Measurements from ENCODE around the gene CCDC146.

CCDC146 gene

DNA sequence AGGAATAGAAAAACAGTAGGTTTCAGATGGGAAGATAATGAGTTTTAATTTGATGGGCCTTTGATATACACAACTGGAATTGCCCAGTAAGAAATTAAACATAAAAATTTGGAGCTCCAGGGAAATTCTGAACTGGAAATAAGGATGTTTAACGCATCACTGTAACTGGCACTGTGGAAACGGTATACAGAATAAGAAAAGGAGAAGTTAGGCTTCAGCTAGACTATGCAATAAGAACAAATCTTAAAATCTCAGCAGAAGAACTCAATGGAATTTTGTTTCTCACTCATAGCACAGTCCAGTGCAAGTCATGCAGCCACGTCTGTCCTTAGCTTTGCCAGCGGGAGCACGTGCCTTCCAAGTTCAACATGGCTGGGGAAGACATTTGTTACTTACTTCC is 130.1 kb downstream of the CCDC146 start:
- no peak for DNase-seq

DNA sequence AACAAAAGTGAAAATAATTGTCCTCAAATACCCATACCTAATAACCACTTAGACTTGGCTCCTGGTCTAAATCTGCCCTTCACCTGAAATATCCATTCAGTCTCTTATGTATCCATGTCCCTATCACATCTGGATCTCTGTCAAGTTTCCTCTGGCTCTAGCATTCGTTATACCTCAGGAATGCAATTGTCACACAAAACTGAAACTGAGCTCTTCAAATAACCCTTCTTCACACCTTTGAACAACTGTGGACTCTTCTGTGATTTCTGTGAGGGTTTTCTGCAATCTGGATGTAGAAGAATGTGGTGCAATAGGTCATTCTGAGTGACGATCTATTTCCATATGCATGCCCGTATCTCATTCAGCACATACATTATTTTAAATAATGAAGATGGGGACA is 130.7 kb downstream of the CCDC146 start:
- DNase-seq = no peak

DNA sequence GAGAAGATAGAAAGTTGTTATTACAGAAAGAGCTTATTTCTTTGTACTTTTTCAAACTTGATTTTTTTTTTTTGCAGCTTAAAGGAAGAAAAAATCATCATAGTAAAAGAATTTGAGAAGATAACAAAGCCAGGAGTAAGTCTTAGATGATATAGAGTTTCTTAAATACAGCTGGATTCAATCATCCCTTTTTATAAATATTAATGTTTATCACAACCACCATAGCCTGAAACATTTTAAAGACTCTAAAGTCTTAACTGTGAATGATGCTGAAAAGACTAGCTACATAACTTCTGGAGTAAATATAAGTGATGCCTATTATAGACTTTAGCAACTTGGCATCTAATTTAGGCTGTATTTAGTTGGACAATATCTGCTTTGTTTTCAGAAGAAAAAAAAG is 132.0 kb downstream of the CCDC146 start:
- DNase-seq = no peak

DNA sequence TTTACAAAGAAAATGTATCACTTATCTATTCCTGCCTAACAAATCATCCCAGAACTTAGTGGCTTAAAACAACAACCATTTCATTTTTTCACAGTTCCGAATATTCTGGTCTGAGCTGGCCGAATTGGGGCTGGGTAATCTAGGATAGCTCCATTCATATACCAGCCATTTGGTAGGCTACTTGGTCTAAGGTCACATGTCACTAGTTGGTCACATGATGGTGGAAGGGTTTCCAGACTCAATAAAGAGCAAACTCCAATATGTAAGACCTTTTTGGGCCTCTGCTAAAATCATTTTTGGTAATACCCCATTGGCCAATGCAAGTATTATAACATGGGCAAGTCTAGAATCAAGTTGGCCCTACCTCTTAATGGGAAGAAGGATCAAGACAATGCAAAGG is 132.5 kb downstream of the CCDC146 start:
- no peak for DNase-seq

DNA sequence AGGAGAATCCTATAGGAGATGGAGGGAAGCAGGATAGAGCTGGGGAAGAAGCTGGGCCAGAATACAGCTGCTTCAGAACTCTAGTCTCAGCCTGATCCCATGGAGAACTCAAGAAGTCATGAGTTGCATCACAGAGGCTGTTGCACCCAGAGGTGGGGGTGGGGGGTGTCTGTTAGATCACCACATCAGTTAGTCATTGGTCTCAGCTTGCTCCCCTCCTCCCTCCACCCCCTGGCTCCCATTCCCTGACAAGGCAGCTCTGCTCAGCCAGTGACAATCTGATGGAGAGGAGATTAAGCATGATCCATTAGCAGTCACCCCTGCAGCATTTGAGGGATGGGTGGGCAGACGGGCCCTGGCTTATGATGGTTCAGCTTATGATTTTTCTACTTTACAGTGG is 135.6 kb downstream of the CCDC146 start:
- DNase-seq = peak; percentile 63

DNA sequence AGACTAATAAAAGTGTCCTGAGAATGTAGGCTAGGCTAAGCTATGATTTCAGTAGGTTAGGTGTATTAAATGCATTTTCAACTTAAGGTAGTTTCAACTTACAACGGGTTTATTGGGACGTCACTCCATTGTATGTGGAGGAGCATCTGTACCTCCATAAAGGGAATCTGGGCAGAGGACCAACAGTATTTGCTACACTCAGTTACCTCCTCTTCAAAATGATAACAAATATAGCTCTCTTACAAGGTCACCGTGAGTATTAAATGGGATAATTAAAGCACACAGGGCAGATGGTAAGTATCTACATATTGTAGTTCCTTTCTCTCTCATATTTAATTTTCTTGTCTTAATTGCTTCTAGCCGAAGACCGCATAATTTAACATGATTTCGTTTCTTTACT is 136.2 kb downstream of the CCDC146 start:
- DNase-seq = no peak

DNA sequence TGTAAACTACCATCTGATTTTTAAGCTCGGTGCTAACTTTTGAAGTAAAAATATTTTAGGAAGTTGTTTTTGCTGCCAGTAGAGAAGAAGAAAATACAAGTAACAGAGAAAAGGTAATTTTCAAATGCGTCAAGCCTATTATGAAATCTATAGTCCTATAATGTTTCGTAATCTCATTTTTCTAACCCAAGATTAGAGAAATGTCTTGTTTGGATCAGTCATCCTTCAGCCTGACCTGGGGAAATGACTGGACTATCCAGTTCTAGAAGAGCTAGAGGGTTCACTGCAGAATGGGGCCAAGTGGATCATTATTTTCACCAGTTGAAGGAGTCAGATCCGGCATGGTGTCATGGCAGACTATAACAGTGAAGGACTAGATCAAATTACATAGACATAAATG is 139.9 kb downstream of the CCDC146 start:
- DNase-seq = no peak

DNA sequence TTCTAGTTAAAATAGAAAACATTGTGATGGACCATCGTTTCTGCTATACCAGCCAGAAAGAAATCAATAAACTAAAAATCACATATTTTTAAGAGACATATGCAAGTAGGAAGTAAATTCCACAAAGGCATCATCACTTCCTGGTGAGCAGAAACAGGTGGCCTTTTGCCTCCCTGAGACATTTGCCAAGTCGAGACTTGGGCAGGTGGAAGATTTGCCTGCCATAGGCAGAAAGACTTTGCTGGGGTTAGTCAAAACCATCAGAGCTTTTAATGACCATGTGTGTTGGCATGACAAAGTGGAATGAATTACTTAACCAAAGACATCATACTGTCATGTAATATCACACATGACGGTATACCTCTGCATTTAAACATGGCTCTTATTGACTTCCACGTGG is 143.3 kb downstream of the CCDC146 start:
- no peak for DNase-seq

DNA sequence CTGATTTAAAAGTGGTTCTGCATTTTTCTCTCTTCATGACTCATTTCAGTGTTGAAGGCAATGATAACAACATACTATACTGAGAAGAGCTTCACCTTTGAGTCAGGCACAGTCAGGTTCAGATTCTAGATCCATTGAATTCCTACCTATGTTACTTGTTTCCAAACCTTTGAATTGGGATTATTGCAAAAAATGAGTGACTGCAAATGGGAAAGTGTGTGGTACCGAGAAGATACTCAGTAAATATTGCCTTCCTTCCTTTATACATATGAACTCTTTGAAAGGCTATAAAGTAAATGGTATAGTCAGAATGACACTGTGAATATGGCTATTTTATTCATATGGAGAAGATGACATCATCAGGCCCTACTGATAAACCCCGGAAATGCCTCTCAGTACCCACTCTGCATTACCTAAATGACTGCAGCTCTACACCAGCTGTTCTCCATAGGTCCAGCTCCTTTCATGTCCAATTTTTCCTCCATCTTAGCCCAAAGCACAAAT is 143.9 kb downstream of the CCDC146 start:
- no peak for DNase-seq

DNA sequence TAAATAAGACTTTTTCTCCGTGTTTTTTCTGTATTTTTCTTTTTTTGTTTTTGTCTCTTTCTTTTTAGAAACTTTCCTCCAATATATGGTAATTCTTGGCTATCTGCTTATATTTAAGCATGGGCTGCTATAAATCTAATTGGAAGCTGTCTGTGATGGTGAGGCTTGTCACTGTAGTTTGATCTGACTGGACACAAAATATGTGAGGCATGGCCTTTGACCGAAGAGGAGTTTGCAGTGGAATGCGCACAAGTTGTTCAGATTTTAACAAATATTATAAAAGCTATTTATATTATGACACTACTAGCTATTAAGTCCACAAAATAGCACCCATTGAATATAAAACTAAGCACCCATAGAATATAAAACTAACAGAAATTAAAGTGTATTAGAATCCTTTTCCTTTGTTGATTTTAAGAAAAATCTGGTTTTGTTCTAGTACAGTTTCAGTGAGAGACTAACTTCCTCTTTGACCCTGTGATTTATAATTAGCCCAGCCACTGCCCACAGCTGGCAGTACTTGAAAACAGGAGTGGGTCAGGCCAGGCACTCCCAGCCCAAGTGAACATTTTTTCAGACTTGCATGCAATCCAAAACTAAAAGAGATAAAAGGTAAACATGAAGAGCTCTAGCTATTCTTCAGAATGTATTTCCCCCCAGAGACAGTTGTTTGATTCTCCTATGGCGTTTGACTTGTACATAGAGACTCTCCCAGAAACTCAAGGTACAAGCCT is 147.1 kb downstream of the CCDC146 start:
- no peak for DNase-seq

DNA sequence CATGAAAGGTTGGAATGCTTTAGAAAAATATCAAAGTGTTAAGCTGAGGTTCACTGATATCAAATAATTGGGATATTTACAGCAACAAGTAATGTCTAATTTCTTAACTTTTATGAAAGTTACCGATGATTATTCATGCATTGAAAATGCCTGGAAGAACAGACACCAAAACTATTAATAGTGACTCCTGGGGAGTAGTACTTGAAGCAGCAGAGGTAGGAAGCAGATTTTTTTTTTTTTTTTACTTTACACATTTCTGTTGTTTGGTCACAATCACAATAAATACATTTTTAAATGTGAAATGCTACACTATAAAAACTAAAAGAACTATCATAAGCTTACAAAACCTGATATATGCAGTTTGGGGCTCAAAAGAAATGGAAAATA is 147.7 kb downstream of the CCDC146 start:
- no peak for DNase-seq

DNA sequence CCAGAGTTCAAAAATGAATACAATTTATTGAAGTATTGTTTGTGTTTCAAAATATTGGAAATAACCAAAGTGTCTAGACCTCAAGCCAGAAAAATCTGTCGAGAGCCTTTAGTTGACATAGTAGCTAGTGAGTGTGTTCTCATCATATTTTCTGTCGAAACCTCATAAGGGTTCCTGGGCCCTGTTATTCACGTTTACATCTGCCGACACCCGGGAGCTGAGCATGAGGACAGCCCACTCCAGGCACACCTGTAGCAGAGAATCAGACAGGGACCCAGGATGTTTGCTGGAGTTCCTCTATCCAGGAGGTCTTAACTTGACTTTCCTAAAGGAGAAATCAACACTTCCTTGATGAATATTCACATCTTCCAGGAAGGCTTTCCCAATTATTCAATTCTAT is 149.4 kb downstream of the CCDC146 start:
- no peak for DNase-seq

DNA sequence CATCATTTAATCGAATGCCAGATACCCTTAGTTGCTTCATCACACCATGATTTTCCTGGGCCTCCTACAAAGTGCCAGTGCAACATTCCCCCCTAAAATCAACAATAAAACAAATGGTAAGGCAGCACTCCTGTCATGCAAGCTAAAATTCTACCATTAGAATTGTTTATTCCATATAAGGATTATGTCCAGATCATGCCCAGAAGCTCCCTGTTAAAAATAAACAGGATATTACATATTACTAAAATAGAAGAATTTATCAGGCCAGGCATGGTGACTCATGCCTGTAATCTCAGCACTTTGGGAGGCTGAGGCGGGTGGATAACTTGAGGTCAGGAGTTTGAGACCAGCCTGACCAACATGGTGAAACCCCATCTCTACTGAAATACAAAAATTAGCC is 153.2 kb downstream of the CCDC146 start:
- peak; percentile 35 for DNase-seq

DNA sequence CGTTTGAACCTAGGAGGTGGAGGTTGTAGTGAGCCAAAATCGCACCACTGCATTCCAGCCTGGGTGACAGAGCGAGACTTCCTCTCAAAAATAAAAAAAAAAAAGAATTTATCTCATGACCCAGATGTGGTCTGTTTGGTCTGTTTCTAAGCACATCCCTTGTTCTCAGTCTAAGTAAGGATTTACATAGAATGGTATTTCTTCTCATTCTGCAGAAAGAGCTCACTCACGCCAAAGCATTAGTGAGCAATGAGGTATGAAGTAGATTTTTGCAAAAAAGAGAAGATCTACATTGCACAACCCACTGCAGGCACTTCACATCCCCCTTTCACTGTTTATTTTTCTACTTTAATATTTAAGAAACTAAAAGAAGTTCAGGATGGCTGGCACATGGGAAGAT is 153.7 kb downstream of the CCDC146 start:
- DNase-seq = no peak

DNA sequence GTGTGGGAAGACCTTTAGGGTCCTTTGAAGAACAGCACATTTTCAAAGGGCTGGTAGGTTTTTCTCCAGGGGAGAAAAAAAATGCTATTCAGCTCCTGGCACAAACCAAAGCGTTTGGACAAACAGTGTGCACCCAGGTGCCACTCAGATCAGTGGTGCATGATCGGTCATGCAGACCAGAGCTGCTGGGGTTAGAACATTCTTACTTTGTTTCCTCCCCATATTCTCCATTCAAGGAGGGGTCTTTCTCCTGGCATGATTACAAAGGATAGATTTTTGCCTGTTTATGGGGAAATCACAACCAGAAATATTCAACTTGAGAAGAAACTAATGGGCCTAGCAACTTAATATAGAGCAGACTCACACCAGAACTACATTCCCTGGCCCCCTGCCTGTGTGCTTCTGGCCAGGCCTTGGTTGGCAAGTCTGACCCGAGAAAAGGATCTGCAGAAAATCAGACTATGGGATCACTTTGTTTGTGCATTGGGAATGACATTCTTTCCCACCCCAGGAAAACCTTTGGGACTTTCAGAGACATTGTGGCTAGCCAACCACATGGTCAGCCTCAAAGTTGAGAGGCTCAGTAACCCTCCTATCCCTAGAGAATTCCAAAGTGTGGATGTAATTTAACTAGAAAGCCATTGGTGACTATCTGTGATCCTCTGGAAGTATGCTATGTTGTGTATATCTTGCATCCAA is 159.5 kb downstream of the CCDC146 start:
- no peak for DNase-seq

DNA sequence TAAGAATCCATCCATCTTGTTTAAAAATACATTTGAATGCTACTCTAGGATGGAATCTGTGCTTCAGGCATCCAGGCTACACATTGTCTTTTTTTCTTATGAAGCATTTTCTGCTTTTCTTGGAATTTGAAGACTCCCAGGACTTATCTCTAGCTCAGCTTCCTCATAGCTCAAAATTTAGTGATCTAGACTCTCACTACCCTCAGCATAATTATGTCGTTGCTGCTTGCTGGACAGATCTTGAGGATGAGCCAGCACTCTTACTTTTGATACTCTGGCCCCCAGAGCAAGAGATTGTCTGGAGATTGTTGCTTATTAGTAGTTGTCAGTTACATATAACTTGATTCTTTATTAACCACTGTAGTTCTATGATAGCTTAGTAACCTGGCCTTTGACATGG is 160.5 kb downstream of the CCDC146 start:
- no peak for DNase-seq

DNA sequence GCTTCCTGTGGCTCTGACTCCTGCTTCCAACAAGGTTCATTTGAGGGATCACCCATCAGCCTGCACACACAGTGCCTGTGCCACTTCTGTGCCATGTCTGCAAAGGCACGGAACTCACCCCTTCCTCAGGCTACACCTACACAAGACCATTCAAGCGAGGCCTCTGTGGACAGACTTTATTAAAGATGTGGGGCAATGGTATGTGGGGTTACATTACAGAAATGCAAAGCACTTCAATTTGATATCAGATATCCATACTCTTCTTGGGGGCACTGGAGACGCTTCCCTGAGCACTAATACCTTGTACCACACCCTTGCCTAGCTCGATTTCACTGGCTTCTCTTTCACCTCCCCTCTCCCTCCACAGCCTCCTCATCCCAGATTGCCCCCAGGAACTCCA is 161.6 kb downstream of the CCDC146 start:
- DNase-seq = no peak

DNA sequence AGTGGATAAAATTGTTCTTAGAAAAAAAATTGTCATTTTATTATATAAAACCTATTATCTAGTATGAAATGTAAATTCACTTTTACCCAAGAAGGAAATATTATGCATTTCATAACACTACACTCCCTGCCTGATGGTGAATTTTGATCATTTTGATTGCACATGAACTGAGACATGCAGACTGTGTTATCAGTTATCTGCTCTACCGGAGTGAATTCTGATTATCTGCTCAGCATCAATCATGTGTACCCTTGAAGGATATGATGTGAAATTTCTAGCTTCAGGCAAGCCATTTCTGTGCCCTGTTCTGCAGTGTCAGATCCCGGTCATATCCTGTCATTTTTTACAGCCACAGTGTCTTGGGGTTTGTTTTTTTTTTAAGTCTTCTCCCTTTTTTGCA is 162.2 kb downstream of the CCDC146 start:
- DNase-seq = no peak

DNA sequence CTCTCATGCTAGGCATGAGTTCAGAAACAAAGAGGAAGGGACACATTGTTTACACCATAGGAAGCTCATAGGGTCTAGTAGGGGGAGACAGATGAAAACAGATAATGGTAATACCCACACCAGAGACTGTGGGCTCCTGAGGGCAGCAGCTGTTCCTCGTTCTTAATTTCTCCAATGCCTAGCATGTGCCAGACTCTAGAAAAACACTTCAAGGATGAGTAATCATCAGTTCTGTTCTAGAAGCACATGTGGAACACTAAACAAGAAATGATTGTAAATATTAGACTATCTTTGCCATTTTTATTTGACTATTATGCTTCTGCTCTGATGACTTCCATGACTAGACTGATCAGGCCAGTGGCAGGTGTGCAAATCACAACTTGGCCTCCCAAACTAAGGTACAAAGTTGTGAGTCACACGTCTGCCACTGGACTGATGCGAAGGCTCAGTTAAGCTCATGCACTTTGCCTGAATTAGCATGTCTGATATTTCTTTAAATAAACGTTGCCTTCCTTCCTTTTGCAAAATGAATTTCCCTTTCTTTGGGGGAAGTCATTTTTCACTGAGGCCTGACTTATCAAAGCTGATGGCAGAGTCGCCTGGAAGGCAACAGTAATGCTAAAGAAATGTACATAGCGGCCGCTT is 166.4 kb downstream of the CCDC146 start:
- no peak for DNase-seq

DNA sequence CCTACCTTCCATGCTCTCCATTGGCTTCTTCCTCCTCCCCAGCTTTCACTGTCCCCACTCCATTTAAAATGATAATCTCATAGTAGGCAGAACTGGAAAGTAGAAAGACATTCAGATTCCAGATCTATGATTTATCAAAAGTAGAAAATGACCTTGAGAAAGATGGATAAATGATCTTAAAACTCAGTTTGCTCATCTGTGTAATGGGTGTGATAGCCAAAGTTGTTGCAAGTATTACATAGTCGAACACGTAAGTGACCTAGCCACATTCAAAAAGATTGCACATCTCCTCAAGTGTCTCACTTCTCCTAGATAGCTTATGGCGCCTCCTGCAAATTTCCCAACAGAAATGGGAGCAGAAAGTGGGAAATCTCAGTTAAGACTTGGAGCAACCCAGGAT is 167.0 kb downstream of the CCDC146 start:
- no peak for DNase-seq

DNA sequence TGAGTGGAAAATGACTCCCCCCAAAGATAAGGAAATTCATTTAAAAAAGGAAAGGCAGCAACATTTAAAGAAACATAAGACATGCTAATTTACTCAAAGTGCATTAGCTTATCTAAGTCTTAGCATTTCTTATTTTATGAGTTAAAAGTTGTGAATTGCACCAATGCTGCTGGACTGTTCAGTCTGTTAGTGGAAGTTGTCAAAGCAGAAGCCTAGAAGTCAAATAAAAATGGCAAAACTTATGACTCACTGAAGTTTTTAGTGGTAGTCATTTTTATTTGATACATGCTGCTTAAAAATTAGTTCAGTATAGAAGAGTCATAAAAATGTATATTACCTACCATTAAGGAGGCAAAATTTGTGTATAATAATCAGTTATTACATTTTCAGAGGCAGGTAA is 168.0 kb downstream of the CCDC146 start:
- DNase-seq = no peak

DNA sequence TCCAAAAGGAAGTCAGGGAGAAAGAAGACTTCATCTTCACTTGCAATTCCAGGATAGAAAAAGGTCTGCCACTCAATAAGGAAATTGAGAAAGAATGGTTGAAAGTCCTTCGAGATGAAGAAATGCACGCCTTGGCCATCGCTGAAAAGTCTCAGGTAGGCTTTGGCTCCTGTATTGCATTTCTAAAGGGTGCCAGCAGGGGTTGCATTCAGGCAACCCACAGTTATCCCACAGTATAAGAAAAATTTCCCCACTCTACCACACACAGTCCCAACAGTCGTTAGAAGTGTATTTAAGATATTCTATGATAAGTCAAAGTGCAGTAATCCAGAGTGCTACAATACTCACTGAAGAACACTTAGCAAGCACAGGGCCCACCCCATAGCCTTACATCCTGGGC is 170.6 kb downstream of the CCDC146 start:
- no peak for DNase-seq

DNA sequence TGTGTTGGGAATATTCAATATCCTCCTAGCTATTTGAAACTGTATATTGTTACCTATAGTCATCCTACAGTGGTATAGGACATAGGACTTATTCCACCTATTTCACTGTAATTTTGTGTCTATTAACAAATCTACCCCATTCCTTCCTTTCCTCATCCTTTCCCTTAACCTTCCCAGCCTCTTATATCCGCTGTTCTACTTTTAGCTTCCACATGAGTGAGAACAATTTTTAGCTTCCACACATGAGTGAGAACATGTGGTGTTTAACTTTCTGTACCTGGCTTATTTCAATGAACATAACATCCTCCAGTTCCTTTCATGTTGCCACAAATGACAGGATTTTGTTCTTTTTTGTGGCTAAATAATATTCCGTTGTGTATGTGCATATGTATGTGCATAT is 173.1 kb downstream of the CCDC146 start:
- DNase-seq = no peak

Data from fibroblast of skin of right quadriceps (primary cell).